EL (cell line): ENCODE results near the gene NAV3.

Experiments used
- DNase-seq: peaks from one replicate; pipeline ENCODE4 v3.0.0-alpha.2; 2016

NAV3 gene

GRCh38 chr12:78121969-78122610, 291.4 kb downstream of the NAV3 start:
- no peak for DNase-seq

GRCh38 chr12:78128211-78128610, 297.5 kb downstream of the NAV3 start:
- no peak for DNase-seq

- DNase-seq = no peak
These were observed 313.0 kb downstream of the NAV3 start for GRCh38 chr12:78143717-78144116.

- no peak for DNase-seq
These were observed 314.7 kb downstream of the NAV3 start for GRCh38 chr12:78145398-78145797.

GRCh38 chr12:78146365-78146772, 315.7 kb downstream of the NAV3 start:
- DNase-seq = peak; percentile 37

GRCh38 chr12:78149459-78149858, 318.8 kb downstream of the NAV3 start:
- DNase-seq = peak; percentile 6

- DNase-seq = peak; percentile 3
These were observed 324.9 kb downstream of the NAV3 start for GRCh38 chr12:78155546-78155945.

GRCh38 chr12:78156751-78157150, 326.1 kb downstream of the NAV3 start:
- DNase-seq = no peak

- no peak for DNase-seq
These were observed 326.5 kb downstream of the NAV3 start for GRCh38 chr12:78157199-78157598.

GRCh38 chr12:78164154-78164553, 333.5 kb downstream of the NAV3 start:
- no peak for DNase-seq

GRCh38 chr12:78167510-78167909, 336.8 kb downstream of the NAV3 start:
- DNase-seq = peak; percentile 12

GRCh38 chr12:78171061-78171460, 340.4 kb downstream of the NAV3 start:
- DNase-seq = no peak

- no peak for DNase-seq
These were observed 345.9 kb downstream of the NAV3 start for GRCh38 chr12:78176643-78177042.

- DNase-seq = no peak
These were observed 346.6 kb downstream of the NAV3 start for GRCh38 chr12:78177298-78177697.

GRCh38 chr12:78179346-78179745, 348.7 kb downstream of the NAV3 start:
- no peak for DNase-seq

- peak; percentile 40 for DNase-seq
These were observed 351.0 kb downstream of the NAV3 start for GRCh38 chr12:78181544-78182162.

GRCh38 chr12:78183824-78184223, 353.1 kb downstream of the NAV3 start:
- DNase-seq = no peak

GRCh38 chr12:78185109-78185508, 354.4 kb downstream of the NAV3 start:
- peak; percentile 35 for DNase-seq

GRCh38 chr12:78185651-78186050, 355.0 kb downstream of the NAV3 start:
- DNase-seq = no peak

GRCh38 chr12:78186670-78187069, 356.0 kb downstream of the NAV3 start:
- no peak for DNase-seq

GRCh38 chr12:78187741-78188140, 357.0 kb downstream of the NAV3 start:
- DNase-seq = no peak

GRCh38 chr12:78189656-78190055, 359.0 kb downstream of the NAV3 start:
- DNase-seq = no peak

GRCh38 chr12:78191611-78192010, 360.9 kb downstream of the NAV3 start:
- no peak for DNase-seq

GRCh38 chr12:78192979-78193378, 362.3 kb downstream of the NAV3 start:
- no peak for DNase-seq

GRCh38 chr12:78194448-78194847, 363.8 kb downstream of the NAV3 start:
- DNase-seq = peak; percentile 91
